ENCODE results near the gene RPS6KA5. TPM values are rescaled to one million over a fixed set of nuclear protein-coding genes. Genes with fewer than 3 reads are reported as not detected.

Gene RPS6KA5
- total RNA-seq, 1 experiment from 2014 or later, result 2.6 TPM

- Histone ChIP-seq H3K4me1 (ENCODE audit: control insufficient read depth, insufficient read depth, low read length) (no peaks in the 10 kb centered on the region), H3K36me3 (ENCODE audit: control insufficient read depth, insufficient read depth, low read length) (no peaks in the 10 kb centered on the region), H3K27me3 (ENCODE audit: control insufficient read depth, insufficient read depth, low read length) (no peaks in the 10 kb centered on the region), H3K9me3 (ENCODE audit: control insufficient read depth, insufficient read depth, low read depth, low read length) (no peaks in the 10 kb centered on the region), H3K4me3 (ENCODE audit: low read depth in 2 of 2, low read length in 2 of 2) (no peak overlapping the region), H3K27ac (ENCODE audit: low read length) (no peak overlapping the region)
- no peak for ATAC-seq
- POLR2A ChIA-PET, result no interaction called here
- intact Hi-C loops (cut with micrococcal nuclease; ENCODE audit: unreplicated experiment) (no loop called here), in situ Hi-C loops (cut with HindIII; ENCODE audit: low pct_unique_long_range_greater_than_20kb, low sequenced_read_pairs) (no loop called here)
- CTCF ChIA-PET, result interaction anchor here (0.7 kb wide), 1 partner anchor 268 kb away, joined by 5 read pairs; no protein-coding TSS in a partner anchor
- BruUV-seq (replicated peaks), result no TSS peak
- no peak for DNase-seq (ENCODE audit: low read depth, low spot score)
- TF ChIP-seq SIN3A (IDR thresholded peaks at IDR 0.05; ENCODE audit: borderline replicate concordance, insufficient read depth, low read depth, low read length) (no peak), POLR2AphosphoS5 (IDR thresholded peaks at IDR 0.05; ENCODE audit: low read depth, low read length) (no peak), TCF7L2 (IDR thresholded peaks at IDR 0.05; ENCODE audit: low read depth, low read length) (no peak), REST (IDR thresholded peaks at IDR 0.05; ENCODE audit: insufficient read depth in 1 of 2, low read depth in 2 of 2, low read length in 1 of 2) (no peak)
- TF ChIP-seq, protein P1, sequence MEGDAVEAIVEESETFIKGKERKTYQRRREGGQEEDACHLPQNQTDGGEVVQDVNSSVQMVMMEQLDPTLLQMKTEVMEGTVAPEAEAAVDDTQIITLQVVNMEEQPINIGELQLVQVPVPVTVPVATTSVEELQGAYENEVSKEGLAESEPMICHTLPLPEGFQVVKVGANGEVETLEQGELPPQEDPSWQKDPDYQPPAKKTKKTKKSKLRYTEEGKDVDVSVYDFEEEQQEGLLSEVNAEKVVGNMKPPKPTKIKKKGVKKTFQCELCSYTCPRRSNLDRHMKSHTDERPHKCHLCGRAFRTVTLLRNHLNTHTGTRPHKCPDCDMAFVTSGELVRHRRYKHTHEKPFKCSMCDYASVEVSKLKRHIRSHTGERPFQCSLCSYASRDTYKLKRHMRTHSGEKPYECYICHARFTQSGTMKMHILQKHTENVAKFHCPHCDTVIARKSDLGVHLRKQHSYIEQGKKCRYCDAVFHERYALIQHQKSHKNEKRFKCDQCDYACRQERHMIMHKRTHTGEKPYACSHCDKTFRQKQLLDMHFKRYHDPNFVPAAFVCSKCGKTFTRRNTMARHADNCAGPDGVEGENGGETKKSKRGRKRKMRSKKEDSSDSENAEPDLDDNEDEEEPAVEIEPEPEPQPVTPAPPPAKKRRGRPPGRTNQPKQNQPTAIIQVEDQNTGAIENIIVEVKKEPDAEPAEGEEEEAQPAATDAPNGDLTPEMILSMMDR (IDR thresholded peaks at IDR 0.05), result no peak
These were observed 154.9 kb downstream of the RPS6KA5 start for GRCh38 chr14:90905531-90905930.

DNA sequence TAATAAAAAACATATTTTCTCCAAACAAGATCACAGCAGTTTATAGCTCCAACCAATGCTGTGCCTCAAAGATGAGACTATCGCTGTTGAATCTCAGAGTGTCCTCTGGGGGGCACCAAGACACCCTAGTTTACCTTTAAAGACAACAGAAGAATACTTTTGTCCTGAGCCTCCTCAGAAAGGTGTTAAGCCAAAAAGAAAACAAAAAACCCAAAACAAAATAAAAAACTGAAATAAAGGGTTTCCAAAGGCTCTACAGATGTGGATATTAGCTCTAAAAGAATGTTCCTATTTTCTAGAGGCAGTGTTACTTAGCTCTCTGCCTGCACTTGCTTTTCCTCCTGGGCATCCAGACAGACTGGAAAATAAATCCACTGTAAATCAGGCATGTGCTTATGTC lies 157.3 kb downstream of the RPS6KA5 start:
- no peak overlapping the region for H3K4me3 ChIP-seq (ENCODE audit: low read depth in 2 of 2, low read length in 2 of 2)
- TF ChIP-seq, protein P1 (IDR thresholded peaks at IDR 0.05), result peak; percentile 69; the same call in 1 of the 2 replicates
- no peak for TF ChIP-seq TCF7L2 (IDR thresholded peaks at IDR 0.05; ENCODE audit: low read depth, low read length)
- no peaks in the 10 kb centered on the region for H3K36me3 ChIP-seq (ENCODE audit: control insufficient read depth, insufficient read depth, low read length)
- no peaks in the 10 kb centered on the region for H3K9me3 ChIP-seq (ENCODE audit: control insufficient read depth, insufficient read depth, low read depth, low read length)
- no peak overlapping the region for H3K27ac ChIP-seq (ENCODE audit: low read length)
- peak; percentile 13 for DNase-seq (ENCODE audit: low read depth, low spot score)
- no peaks in the 10 kb centered on the region for H3K27me3 ChIP-seq (ENCODE audit: control insufficient read depth, insufficient read depth, low read length)
- ChIA-PET CTCF (interaction anchor here (0.6 to 2.0 kb wide), 7 partner anchors 29 to 615 kb away, joined by 3 to 10 read pairs (median 3); no protein-coding TSS in a partner anchor), POLR2A (no interaction called here)
- peak; percentile 88 for ATAC-seq
- H3K4me1 ChIP-seq (ENCODE audit: control insufficient read depth, insufficient read depth, low read length), result no peaks in the 10 kb centered on the region
- no TSS peak for BruUV-seq (replicated peaks)
- intact Hi-C loops (cut with micrococcal nuclease; ENCODE audit: unreplicated experiment), result loop anchor here (2.0 to 5.0 kb wide), 2 partner anchors 239 to 270 kb away; no protein-coding TSS in a partner anchor
- in situ Hi-C loops (cut with HindIII; ENCODE audit: low pct_unique_long_range_greater_than_20kb, low sequenced_read_pairs), result no loop called here
